ENCODE measurements around the gene CRABP1.

GRCh38 chr15:78314181-78314581 lies 26.0 kb upstream of the CRABP1 start:
- TF ChIP-seq POLR2A (IDR thresholded peaks at IDR 0.05) (no peak), CTCF (IDR thresholded peaks at IDR 0.05) (no peak)

All from thyroid gland (tissue), 4 donors.